ENCODE results near the gene SPAG6. TPM values are rescaled to one million over a fixed set of nuclear protein-coding genes. Genes with fewer than 3 reads are reported as not detected.

SPAG6 gene
- total and polyA plus RNA-seq, 9 of the 15 experiments (the other 6 are each of a cell fraction or from before 2014, with no cell fraction given), result 3.5 to 23.1 (median 11.8) TPM

- TF ChIP-seq POLR2G (IDR thresholded peaks at IDR 0.05; ENCODE audit: low read depth, low read length) (no peak), EZH2 (IDR thresholded peaks at IDR 0.05; ENCODE audit: borderline replicate concordance, low read depth, low read length) (no peak), RAD21 (CRISPR knock-in tag; conservative IDR thresholded peaks at IDR 0.05 in 1 of 2, IDR thresholded peaks at IDR 0.05 in 1 of 2) (no peak), GTF2B (IDR thresholded peaks at IDR 0.05; ENCODE audit: extremely low read depth, insufficient read length) (no peak), PBX2 (CRISPR knock-in tag; IDR thresholded peaks at IDR 0.05; ENCODE audit: low read depth) (no peak), PBX2 (tag; conservative IDR thresholded peaks at IDR 0.05; ENCODE audit: low read depth) (no peak), CUX1 (CRISPR knock-in tag; IDR thresholded peaks at IDR 0.05) (no peak), CBFB (CRISPR knock-in tag; IDR thresholded peaks at IDR 0.05) (no peak), HOXB6 (CRISPR knock-in tag; IDR thresholded peaks at IDR 0.05; ENCODE audit: borderline replicate concordance) (no peak)
Observed at GRCh38 chr10:22460101-22460500, 114.8 kb downstream of the SPAG6 start (continued).
